T-helper 2 cell treated with Interferon-gamma antibody and Interleukin-4, amounts not matched to agents 100 ng/mL and 5 ng/mL, for 36 hours (primary cell): ENCODE results near the gene RASAL2. TPM values are rescaled to one million over a fixed set of nuclear protein-coding genes. Genes with fewer than 3 reads are reported as not detected.

ENCODE experiments used
- intact Hi-C: fragments of 100-400 bp; cut with micrococcal nuclease; formaldehyde crosslinking; loops from one replicate; pipeline ENCODE4 v1.15.1; 2023
- total RNA-seq: library from RNA; stranded (reverse); gene quantifications from 2 replicates; pipeline ENCODE4 v1.2.3, GENCODE V29; 2022

Gene RASAL2
- 0.05 TPM in 1 of 2 replicates, not detected in the other for total RNA-seq

- intact Hi-C loops, result no loop called here
Observed at GRCh38 chr1:178093951-178094738, at the start of gene RASAL2. RASAL2 (plus strand) TSS chr1:178094104; CDS start chr1:178094493, 389 bp downstream.

GRCh38 chr1:178046591-178047270 is 47.2 kb upstream of the RASAL2 start:
- intact Hi-C loops, result no loop called here

- intact Hi-C loops, result no loop called here
Observed at GRCh38 chr1:178047403-178048093, 46.4 kb upstream of the RASAL2 start.

- intact Hi-C loops, result no loop called here
Observed at GRCh38 chr1:178048426-178048825, 45.5 kb upstream of the RASAL2 start.

GRCh38 chr1:178048883-178049282 is 45.0 kb upstream of the RASAL2 start:
- intact Hi-C loops, result no loop called here

- intact Hi-C loops, result no loop called here
Observed at GRCh38 chr1:178050084-178050483, 43.8 kb upstream of the RASAL2 start.

- intact Hi-C loops, result no loop called here
Observed at GRCh38 chr1:178051071-178051470, 42.8 kb upstream of the RASAL2 start.

- intact Hi-C loops, result no loop called here
Observed at GRCh38 chr1:178052650-178053461, 41.0 kb upstream of the RASAL2 start.

GRCh38 chr1:178055093-178055492 is 38.8 kb upstream of the RASAL2 start:
- intact Hi-C loops, result no loop called here

- intact Hi-C loops, result no loop called here
Observed at GRCh38 chr1:178055779-178056471, 38.0 kb upstream of the RASAL2 start.

- intact Hi-C loops, result no loop called here
Observed at GRCh38 chr1:178057141-178057765, 36.7 kb upstream of the RASAL2 start.

GRCh38 chr1:178057912-178058534 is 35.9 kb upstream of the RASAL2 start:
- intact Hi-C loops, result no loop called here

- intact Hi-C loops, result no loop called here
Observed at GRCh38 chr1:178060789-178061556, 32.9 kb upstream of the RASAL2 start.

- intact Hi-C loops, result no loop called here
Observed at GRCh38 chr1:178061620-178062019, 32.3 kb upstream of the RASAL2 start.

GRCh38 chr1:178064191-178064821 is 29.6 kb upstream of the RASAL2 start:
- intact Hi-C loops, result no loop called here

- intact Hi-C loops, result no loop called here
Observed at GRCh38 chr1:178065250-178065649, 28.7 kb upstream of the RASAL2 start.

- intact Hi-C loops, result no loop called here
Observed at GRCh38 chr1:178066296-178066907, 27.5 kb upstream of the RASAL2 start.
